GM23338 (cell line): ENCODE results near the gene NXPH4.

Experiments
- CREB1 ChIP-seq: fragments of 250-450 bp; sonication (Bioruptor Pico); IDR thresholded peaks from 2 replicates; pipeline ENCODE4 v1.5.0; 2020; ENCODE audit warnings: low read depth, mild to moderate bottlenecking, moderate library complexity
- ETS1 ChIP-seq: IDR thresholded peaks from 2 replicates; pipeline ENCODE4 v1.6.1; 2016; ENCODE audit warnings: antibody characterized with exemption
- EZH2 ChIP-seq: fragments of 200-600 bp; sonication (generic); IDR thresholded peaks from one replicate; pipeline ENCODE4 v1.8.0; 2017; ENCODE audit warnings: antibody characterized with exemption, mild to moderate bottlenecking, low read depth; ENCODE audit not compliant: unreplicated experiment
- EZH2phosphoT487 ChIP-seq: fragments of 200-600 bp; sonication (generic); IDR thresholded peaks from one replicate; pipeline ENCODE4 v1.8.1; 2018; ENCODE audit warnings: antibody characterized with exemption; ENCODE audit not compliant: unreplicated experiment
- JUNB ChIP-seq: IDR thresholded peaks from one replicate; pipeline ENCODE4 v1.6.1; 2016; ENCODE audit warnings: antibody characterized with exemption; ENCODE audit not compliant: unreplicated experiment
- NANOG ChIP-seq: IDR thresholded peaks from 2 replicates; pipeline ENCODE4 v1.6.1; 2016; ENCODE audit warnings: antibody characterized with exemption, borderline replicate concordance
- POLR2AphosphoS5 ChIP-seq: IDR thresholded peaks from 2 replicates; pipeline ENCODE4 v1.6.1; 2016; ENCODE audit warnings: antibody characterized with exemption, low read depth
- REST ChIP-seq: IDR thresholded peaks from one replicate; pipeline ENCODE4 v1.6.1; 2018; ENCODE audit warnings: antibody characterized with exemption; ENCODE audit not compliant: unreplicated experiment
- STAT1 ChIP-seq: IDR thresholded peaks from one replicate; pipeline ENCODE4 v1.6.1; 2016; ENCODE audit warnings: antibody characterized with exemption; ENCODE audit not compliant: unreplicated experiment
- ZNF114 ChIP-seq: fragments of 250-450 bp; sonication (Bioruptor Pico); IDR thresholded peaks from 2 replicates; pipeline ENCODE4 v1.5.0; 2020; ENCODE audit warnings: mild to moderate bottlenecking, moderate library complexity
- ZNF462 ChIP-seq: fragments of 250-450 bp; sonication (Bioruptor Pico); IDR thresholded peaks from 2 replicates; pipeline ENCODE4 v1.5.0; 2020; ENCODE audit warnings: mild to moderate bottlenecking, moderate library complexity
- TF ChIP-seq, protein P1 (sequence below), 2 experiments: fragments of 200-600 bp in 1 of 2; sonication (generic) in 1 of 2; conservative IDR thresholded peaks; 2 replicates each; pipeline versions ENCODE4 v1.5.1 to v1.6.1; 2016 to 2017; ENCODE audit warnings: antibody characterized with exemption in 2 of 2, low read depth in 2 of 2, mild to moderate bottlenecking in 2 of 2, moderate library complexity in 1 of 2

GRCh38 chr12:57216921-57217879, 606 bp downstream of the NXPH4 start:
- TF ChIP-seq CREB1 (CRISPR knock-in tag) (no peak), REST (no peak), ZNF114 (CRISPR knock-in tag) (no peak), JUNB (no peak), POLR2AphosphoS5 (no peak), EZH2 (peak; percentile 63), EZH2phosphoT487 (peak; percentile 89), NANOG (no peak), STAT1 (no peak), ETS1 (no peak), ZNF462 (CRISPR knock-in tag) (no peak)
- TF ChIP-seq, protein P1, sequence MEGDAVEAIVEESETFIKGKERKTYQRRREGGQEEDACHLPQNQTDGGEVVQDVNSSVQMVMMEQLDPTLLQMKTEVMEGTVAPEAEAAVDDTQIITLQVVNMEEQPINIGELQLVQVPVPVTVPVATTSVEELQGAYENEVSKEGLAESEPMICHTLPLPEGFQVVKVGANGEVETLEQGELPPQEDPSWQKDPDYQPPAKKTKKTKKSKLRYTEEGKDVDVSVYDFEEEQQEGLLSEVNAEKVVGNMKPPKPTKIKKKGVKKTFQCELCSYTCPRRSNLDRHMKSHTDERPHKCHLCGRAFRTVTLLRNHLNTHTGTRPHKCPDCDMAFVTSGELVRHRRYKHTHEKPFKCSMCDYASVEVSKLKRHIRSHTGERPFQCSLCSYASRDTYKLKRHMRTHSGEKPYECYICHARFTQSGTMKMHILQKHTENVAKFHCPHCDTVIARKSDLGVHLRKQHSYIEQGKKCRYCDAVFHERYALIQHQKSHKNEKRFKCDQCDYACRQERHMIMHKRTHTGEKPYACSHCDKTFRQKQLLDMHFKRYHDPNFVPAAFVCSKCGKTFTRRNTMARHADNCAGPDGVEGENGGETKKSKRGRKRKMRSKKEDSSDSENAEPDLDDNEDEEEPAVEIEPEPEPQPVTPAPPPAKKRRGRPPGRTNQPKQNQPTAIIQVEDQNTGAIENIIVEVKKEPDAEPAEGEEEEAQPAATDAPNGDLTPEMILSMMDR (conservative IDR thresholded peaks at IDR 0.05; ENCODE audit: low read depth in 2 of 2), result no peak
